Measurements from ENCODE around the gene ODAPH. TPM values are rescaled to one million over a fixed set of nuclear protein-coding genes. Genes with fewer than 3 reads are reported as not detected.
"Not testable (repeated sequence)": the region's sequence is repeated elsewhere in the genome, so short reads cannot be mapped to it uniquely, and the experiment has no call there.

Gene ODAPH
- total RNA-seq, 1 donor from 2014 or later, result not detected

GRCh38 chr4:75544220-75544619, 11.6 kb upstream of the ODAPH start:
- not testable (repeated sequence) for DNase-seq (ENCODE audit: low read depth in 2 of 2)

- no peak for DNase-seq (ENCODE audit: low read depth in 2 of 2)
Observed at GRCh38 chr4:75544870-75545269, 11.0 kb upstream of the ODAPH start.

- no peak for DNase-seq (ENCODE audit: low read depth in 2 of 2)
Observed at GRCh38 chr4:75545526-75545925, 10.3 kb upstream of the ODAPH start.

- DNase-seq (ENCODE audit: low read depth in 2 of 2), result peak; percentile 16 to 74
Observed at GRCh38 chr4:75547647-75548387, 8.0 kb upstream of the ODAPH start.

- no peak for DNase-seq (ENCODE audit: low read depth in 2 of 2)
Observed at GRCh38 chr4:75549019-75549418, 6.8 kb upstream of the ODAPH start.

- no peak for DNase-seq (ENCODE audit: low read depth in 2 of 2)
Observed at GRCh38 chr4:75552452-75552851, 3.4 kb upstream of the ODAPH start.

GRCh38 chr4:75557696-75558095, 1.8 kb downstream of the ODAPH start:
- no peak for DNase-seq (ENCODE audit: low read depth in 2 of 2)

- no peak for DNase-seq (ENCODE audit: low read depth in 2 of 2)
Observed at GRCh38 chr4:75561789-75562188, 5.9 kb downstream of the ODAPH start.

- no peak for DNase-seq (ENCODE audit: low read depth in 2 of 2)
Observed at GRCh38 chr4:75564023-75564422, 8.2 kb downstream of the ODAPH start.

- no peak for DNase-seq (ENCODE audit: low read depth in 2 of 2)
Observed at GRCh38 chr4:75565481-75565880, 9.6 kb downstream of the ODAPH start.

- no peak for DNase-seq (ENCODE audit: low read depth in 2 of 2)
Observed at GRCh38 chr4:75566911-75567310, 11.0 kb downstream of the ODAPH start.

- no peak for DNase-seq (ENCODE audit: low read depth in 2 of 2)
Observed at GRCh38 chr4:75567725-75568124, 11.9 kb downstream of the ODAPH start.

GRCh38 chr4:75584067-75584466, 28.2 kb downstream of the ODAPH start:
- no peak for DNase-seq (ENCODE audit: low read depth in 2 of 2)

GRCh38 chr4:75593393-75593792, 37.5 kb downstream of the ODAPH start:
- no peak for DNase-seq (ENCODE audit: low read depth in 2 of 2)

GRCh38 chr4:75596061-75596460, 40.2 kb downstream of the ODAPH start:
- no peak for DNase-seq (ENCODE audit: low read depth in 2 of 2)

- no peak for DNase-seq (ENCODE audit: low read depth in 2 of 2)
Observed at GRCh38 chr4:75598390-75598789, 42.5 kb downstream of the ODAPH start.

GRCh38 chr4:75599647-75600046, 43.8 kb downstream of the ODAPH start:
- no peak for DNase-seq (ENCODE audit: low read depth in 2 of 2)

- no peak for DNase-seq (ENCODE audit: low read depth in 2 of 2)
Observed at GRCh38 chr4:75605928-75606327, 50.1 kb downstream of the ODAPH start.

- no peak for DNase-seq (ENCODE audit: low read depth in 2 of 2)
Observed at GRCh38 chr4:75612306-75612705, 56.4 kb downstream of the ODAPH start.

Other genes starting within 250 kb of the ODAPH start
- 30.7 and 41.1 TPM in 2 replicates for gene RCHY1, start 41.7 kb upstream of the ODAPH start, total RNA-seq
- 3.3 and 5.6 TPM in 2 replicates for gene THAP6, start 41.6 kb upstream of the ODAPH start, total RNA-seq
- under 0.01 TPM in 2 replicates for gene CDKL2, start 74.5 kb downstream of the ODAPH start, total RNA-seq
- gene G3BP2, start 117.3 kb downstream of the ODAPH start, total RNA-seq, result 139 and 168 TPM in 2 replicates
- 59.7 and 76.6 TPM in 2 replicates for gene USO1, start 168.5 kb downstream of the ODAPH start, total RNA-seq